ENCODE measurements around the gene FRMD4A.

DNA sequence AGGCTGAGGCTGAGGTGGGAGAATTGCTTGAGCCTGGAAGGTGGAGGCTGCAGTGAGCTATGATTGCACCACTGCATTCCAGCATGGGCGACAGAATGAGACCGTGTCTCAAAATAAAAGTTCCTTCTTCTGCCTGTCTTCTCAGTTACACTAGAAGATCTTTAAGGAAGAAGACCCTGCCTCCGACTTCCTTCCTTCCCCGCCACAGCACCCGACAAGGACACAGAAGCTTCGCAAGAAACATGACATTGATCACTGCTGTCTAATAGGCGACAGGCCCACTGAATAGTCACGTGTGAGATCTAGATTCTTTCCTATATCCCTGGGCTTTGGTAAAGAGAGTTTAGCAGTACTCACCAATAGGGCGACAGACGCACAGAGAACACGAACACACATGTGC is 625.8 kb downstream of the FRMD4A start:
- TF ChIP-seq, protein P1, sequence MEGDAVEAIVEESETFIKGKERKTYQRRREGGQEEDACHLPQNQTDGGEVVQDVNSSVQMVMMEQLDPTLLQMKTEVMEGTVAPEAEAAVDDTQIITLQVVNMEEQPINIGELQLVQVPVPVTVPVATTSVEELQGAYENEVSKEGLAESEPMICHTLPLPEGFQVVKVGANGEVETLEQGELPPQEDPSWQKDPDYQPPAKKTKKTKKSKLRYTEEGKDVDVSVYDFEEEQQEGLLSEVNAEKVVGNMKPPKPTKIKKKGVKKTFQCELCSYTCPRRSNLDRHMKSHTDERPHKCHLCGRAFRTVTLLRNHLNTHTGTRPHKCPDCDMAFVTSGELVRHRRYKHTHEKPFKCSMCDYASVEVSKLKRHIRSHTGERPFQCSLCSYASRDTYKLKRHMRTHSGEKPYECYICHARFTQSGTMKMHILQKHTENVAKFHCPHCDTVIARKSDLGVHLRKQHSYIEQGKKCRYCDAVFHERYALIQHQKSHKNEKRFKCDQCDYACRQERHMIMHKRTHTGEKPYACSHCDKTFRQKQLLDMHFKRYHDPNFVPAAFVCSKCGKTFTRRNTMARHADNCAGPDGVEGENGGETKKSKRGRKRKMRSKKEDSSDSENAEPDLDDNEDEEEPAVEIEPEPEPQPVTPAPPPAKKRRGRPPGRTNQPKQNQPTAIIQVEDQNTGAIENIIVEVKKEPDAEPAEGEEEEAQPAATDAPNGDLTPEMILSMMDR (IDR thresholded peaks at IDR 0.05), result no peak
- TF ChIP-seq POLR2A (IDR thresholded peaks at IDR 0.05), result no peak
